D721Med (cell line): ENCODE data around the gene HK1.

Source experiments
- DNase-seq: peaks from one replicate; pipeline ENCODE4 v3.0.0; 2011; ENCODE audit warnings: low spot score; ENCODE audit not compliant: insufficient read length
- FAIRE-seq: peaks from 2 replicates; lab custom pipeline; 2011; peaks lifted over from hg19 to GRCh38; lab: Jason Lieb, UNC
- CTCF ChIP-seq: IDR thresholded peaks from 2 replicates; pipeline ENCODE4 v1.5.1; 2012; ENCODE audit warnings: mild to moderate bottlenecking, control low read depth; ENCODE audit not compliant: insufficient read depth; ENCODE audit errors: missing control alignments

HK1 gene

GRCh38 chr10:69408318-69409175, 130.3 kb downstream of the HK1 start:
- peak; percentile 74 for DNase-seq
- peak; percentile 44 for TF ChIP-seq CTCF
- FAIRE-seq = no peak

GRCh38 chr10:69409176-69409495, 130.8 kb downstream of the HK1 start:
- no peak for DNase-seq
- FAIRE-seq = no peak
- TF ChIP-seq CTCF = no peak

- FAIRE-seq (no peak), DNase-seq (no peak)
- no peak for TF ChIP-seq CTCF
Measured at GRCh38 chr10:69409968-69410367, 131.7 kb downstream of the HK1 start.

- DNase-seq (no peak), FAIRE-seq (no peak)
- no peak for TF ChIP-seq CTCF
Measured at GRCh38 chr10:69410487-69410886, 132.2 kb downstream of the HK1 start.

GRCh38 chr10:69411476-69411875, 133.2 kb downstream of the HK1 start:
- DNase-seq (no peak), FAIRE-seq (no peak)
- no peak for TF ChIP-seq CTCF

GRCh38 chr10:69412232-69412790, 134.0 kb downstream of the HK1 start:
- FAIRE-seq = no peak
- no peak for DNase-seq
- no peak for TF ChIP-seq CTCF

- FAIRE-seq (no peak), DNase-seq (no peak)
- TF ChIP-seq CTCF = peak; percentile 68
Measured at GRCh38 chr10:69413221-69413865, 135.0 kb downstream of the HK1 start.
